ENCODE measurements around the gene MTHFSD.

Gene MTHFSD

GRCh38 chr16:86557587-86557986, 2.6 kb upstream of the MTHFSD start:
- Histone ChIP-seq H4K5ac (ENCODE audit: low read length) (no peak overlapping the region), H2BK120ac (ENCODE audit: low read depth, low read length) (no peak overlapping the region), H3K4me2 (ENCODE audit: low read length) (no peak overlapping the region), H3K56ac (ENCODE audit: low read length) (no peak overlapping the region), H3K23ac (ENCODE audit: low read length) (no peak overlapping the region), H3K27me3 (ENCODE audit: insufficient read depth, low read length, poor library complexity) (no peaks in the 10 kb centered on the region), H3K4me1 (ENCODE audit: control insufficient read depth, low read depth, low read length) (no peaks in the 10 kb centered on the region), H3K79me1 (ENCODE audit: low read length) (peaks cover 2% of the 10 kb centered on the region), H2BK15ac (replicated peaks; ENCODE audit: low read depth) (no peak overlapping the region), H2BK5ac (ENCODE audit: low read length) (no peak overlapping the region), H2AK5ac (ENCODE audit: low read length) (no peak overlapping the region), H3K4me3 (ENCODE audit: low read length) (no peak overlapping the region), H3K27ac (ENCODE audit: low read depth, low read length) (no peak overlapping the region), H3K9ac (ENCODE audit: low read length) (no peak overlapping the region), H3K4ac (ENCODE audit: low read depth, low read length) (no peak overlapping the region), H3K18ac (ENCODE audit: low read length) (no peak overlapping the region), H4K8ac (ENCODE audit: low read depth, low read length) (no peak overlapping the region), H3K79me2 (ENCODE audit: control insufficient read depth, insufficient read depth, low read length) (no peaks in the 10 kb centered on the region), H3K36me3 (ENCODE audit: control insufficient read depth, insufficient read depth, low read length) (no peaks in the 10 kb centered on the region)
- WGBS (ENCODE audit: extremely low coverage, insufficient coverage, low lambda C conversion rate): no CpG with 5 or more reads among the region's 4 CpGs
- DNase-seq: no peak

DNA sequence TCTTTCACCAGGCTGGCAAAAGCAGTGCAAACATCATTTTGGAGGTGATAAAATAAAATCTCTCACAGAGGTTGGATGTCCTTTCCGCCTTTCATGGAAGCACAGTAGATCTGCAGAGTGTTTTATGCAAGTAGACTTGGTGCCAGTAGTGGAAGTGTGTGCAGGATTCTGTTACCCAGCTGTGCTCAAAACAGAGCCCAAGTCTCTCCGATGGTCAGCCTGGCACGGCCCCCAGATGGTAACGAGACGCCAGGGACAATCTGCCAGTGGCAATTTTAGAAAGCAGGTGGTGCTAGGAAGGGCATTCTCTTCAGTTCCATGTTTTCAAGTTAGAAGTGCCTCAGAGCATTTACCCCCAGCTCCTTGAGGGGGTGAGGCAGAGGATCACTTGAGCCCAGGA, 1.5 kb upstream of the MTHFSD start:
- H3K4me1 ChIP-seq (ENCODE audit: control insufficient read depth, low read depth, low read length): no peaks in the 10 kb centered on the region
- no peaks in the 10 kb centered on the region for H3K27me3 ChIP-seq (ENCODE audit: insufficient read depth, low read length, poor library complexity)
- H3K79me2 ChIP-seq (ENCODE audit: control insufficient read depth, insufficient read depth, low read length): no peaks in the 10 kb centered on the region
- H3K36me3 ChIP-seq (ENCODE audit: control insufficient read depth, insufficient read depth, low read length): no peaks in the 10 kb centered on the region
- H3K9ac ChIP-seq (ENCODE audit: low read length): no peak overlapping the region
- no peak overlapping the region for H2BK15ac ChIP-seq (replicated peaks; ENCODE audit: low read depth)
- no peak overlapping the region for H2AK5ac ChIP-seq (ENCODE audit: low read length)
- peaks cover 2% of the 10 kb centered on the region for H3K79me1 ChIP-seq (ENCODE audit: low read length)
- no peak overlapping the region for H3K27ac ChIP-seq (ENCODE audit: low read depth, low read length)
- no peak overlapping the region for H3K4ac ChIP-seq (ENCODE audit: low read depth, low read length)
- no peak overlapping the region for H4K5ac ChIP-seq (ENCODE audit: low read length)
- no peak overlapping the region for H2BK120ac ChIP-seq (ENCODE audit: low read depth, low read length)
- WGBS (ENCODE audit: extremely low coverage, insufficient coverage, low lambda C conversion rate): no CpG with 5 or more reads among the region's 5 CpGs
- no peak overlapping the region for H4K8ac ChIP-seq (ENCODE audit: low read depth, low read length)
- H3K18ac ChIP-seq (ENCODE audit: low read length): no peak overlapping the region
- no peak overlapping the region for H3K56ac ChIP-seq (ENCODE audit: low read length)
- H3K4me3 ChIP-seq (ENCODE audit: low read length): no peak overlapping the region
- no peak overlapping the region for H2BK5ac ChIP-seq (ENCODE audit: low read length)
- no peak for DNase-seq
- H3K23ac ChIP-seq (ENCODE audit: low read length): no peak overlapping the region
- H3K4me2 ChIP-seq (ENCODE audit: low read length): no peak overlapping the region

- no peak overlapping the region for H4K8ac ChIP-seq (ENCODE audit: low read depth, low read length)
- no peak overlapping the region for H2BK15ac ChIP-seq (replicated peaks; ENCODE audit: low read depth)
- no peak overlapping the region for H4K5ac ChIP-seq (ENCODE audit: low read length)
- H3K18ac ChIP-seq (ENCODE audit: low read length): no peak overlapping the region
- H3K9ac ChIP-seq (ENCODE audit: low read length): peak overlapping the region; percentile 68
- no peak overlapping the region for H2BK5ac ChIP-seq (ENCODE audit: low read length)
- H3K27me3 ChIP-seq (ENCODE audit: insufficient read depth, low read length, poor library complexity): no peaks in the 10 kb centered on the region
- no peak overlapping the region for H3K4ac ChIP-seq (ENCODE audit: low read depth, low read length)
- H2AK5ac ChIP-seq (ENCODE audit: low read length): no peak overlapping the region
- WGBS (ENCODE audit: extremely low coverage, insufficient coverage, low lambda C conversion rate): no CpG with 5 or more reads among the region's 17 CpGs
- peak overlapping the region; percentile 77 for H3K56ac ChIP-seq (ENCODE audit: low read length)
- H3K36me3 ChIP-seq (ENCODE audit: control insufficient read depth, insufficient read depth, low read length): no peaks in the 10 kb centered on the region
- no peaks in the 10 kb centered on the region for H3K79me2 ChIP-seq (ENCODE audit: control insufficient read depth, insufficient read depth, low read length)
- H3K27ac ChIP-seq (ENCODE audit: low read depth, low read length): no peak overlapping the region
- H2BK120ac ChIP-seq (ENCODE audit: low read depth, low read length): no peak overlapping the region
- DNase-seq: no peak
- H3K79me1 ChIP-seq (ENCODE audit: low read length): peaks cover 2% of the 10 kb centered on the region
- H3K4me2 ChIP-seq (ENCODE audit: low read length): peak overlapping the region; percentile 35
- H3K4me1 ChIP-seq (ENCODE audit: control insufficient read depth, low read depth, low read length): no peaks in the 10 kb centered on the region
- no peak overlapping the region for H3K4me3 ChIP-seq (ENCODE audit: low read length)
- no peak overlapping the region for H3K23ac ChIP-seq (ENCODE audit: low read length)
Measured at GRCh38 chr16:86555704-86556075, 655 bp upstream of the MTHFSD start.

DNA sequence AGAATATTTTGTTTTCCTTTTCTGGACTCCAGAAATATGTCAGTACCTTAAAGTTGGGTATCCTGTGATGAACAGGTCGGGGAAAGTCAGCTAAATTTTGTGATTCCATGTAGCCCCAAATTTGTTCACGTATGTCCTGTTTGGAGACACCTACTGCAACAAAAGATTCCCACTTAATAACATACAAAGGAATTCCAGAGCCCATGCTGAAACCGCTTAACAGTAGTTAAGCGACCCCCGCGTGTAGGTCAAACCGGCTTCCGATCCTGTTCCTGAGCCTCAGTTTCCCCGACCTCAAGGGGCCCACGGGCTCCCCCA, 477 bp downstream of the MTHFSD start:
- peak overlapping the region; percentile 45 for H3K18ac ChIP-seq (ENCODE audit: low read length)

DNA sequence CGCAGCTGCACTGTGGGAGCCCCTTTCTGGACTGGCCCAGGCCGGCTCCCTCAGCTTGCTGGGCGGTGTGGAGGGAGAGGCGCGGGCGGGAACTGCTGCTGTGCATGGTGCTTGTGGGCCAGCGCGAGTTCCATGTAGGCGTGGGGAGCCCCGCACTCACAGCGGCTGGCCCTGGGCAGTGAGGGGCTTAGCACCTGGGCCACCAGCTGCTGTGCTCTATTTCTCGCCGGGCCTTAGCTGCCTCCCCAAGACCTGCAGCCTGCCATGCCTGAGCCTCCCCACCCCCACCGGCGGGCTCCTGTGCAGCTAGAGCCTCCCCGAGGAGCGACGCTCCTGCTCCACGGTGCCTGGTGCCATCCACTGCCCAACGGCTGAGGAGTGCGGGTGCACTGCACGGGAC, 1.7 kb downstream of the MTHFSD start:
- Histone ChIP-seq H3K79me2 (ENCODE audit: control insufficient read depth, insufficient read depth, low read length) (no peaks in the 10 kb centered on the region), H3K4me3 (ENCODE audit: low read length) (no peak overlapping the region), H2AK5ac (ENCODE audit: low read length) (no peak overlapping the region), H2BK15ac (replicated peaks; ENCODE audit: low read depth) (no peak overlapping the region), H3K79me1 (ENCODE audit: low read length) (peaks cover 2% of the 10 kb centered on the region), H2BK120ac (ENCODE audit: low read depth, low read length) (no peak overlapping the region), H2BK5ac (ENCODE audit: low read length) (no peak overlapping the region), H3K36me3 (ENCODE audit: control insufficient read depth, insufficient read depth, low read length) (no peaks in the 10 kb centered on the region), H3K4ac (ENCODE audit: low read depth, low read length) (no peak overlapping the region), H3K27me3 (ENCODE audit: insufficient read depth, low read length, poor library complexity) (no peaks in the 10 kb centered on the region), H4K8ac (ENCODE audit: low read depth, low read length) (no peak overlapping the region), H3K4me2 (ENCODE audit: low read length) (no peak overlapping the region), H4K5ac (ENCODE audit: low read length) (no peak overlapping the region), H3K4me1 (ENCODE audit: control insufficient read depth, low read depth, low read length) (no peaks in the 10 kb centered on the region), H3K56ac (ENCODE audit: low read length) (no peak overlapping the region), H3K9ac (ENCODE audit: low read length) (no peak overlapping the region), H3K18ac (ENCODE audit: low read length) (no peak overlapping the region), H3K27ac (ENCODE audit: low read depth, low read length) (no peak overlapping the region), H3K23ac (ENCODE audit: low read length) (no peak overlapping the region)
- WGBS (ENCODE audit: extremely low coverage, insufficient coverage, low lambda C conversion rate): no CpG with 5 or more reads among the region's 22 CpGs
- no peak for DNase-seq

More for the DNA sequence above, 477 bp downstream of the MTHFSD start:
- Histone ChIP-seq H3K79me1 (ENCODE audit: low read length) (peaks cover 2% of the 10 kb centered on the region), H3K9ac (ENCODE audit: low read length) (peak overlapping the region; percentile 73), H4K5ac (ENCODE audit: low read length) (no peak overlapping the region), H3K4me2 (ENCODE audit: low read length) (peak overlapping the region; percentile 93), H3K27me3 (ENCODE audit: insufficient read depth, low read length, poor library complexity) (no peaks in the 10 kb centered on the region), H3K36me3 (ENCODE audit: control insufficient read depth, insufficient read depth, low read length) (no peaks in the 10 kb centered on the region), H3K4ac (ENCODE audit: low read depth, low read length) (peak overlapping the region; percentile 61), H2BK120ac (ENCODE audit: low read depth, low read length) (no peak overlapping the region), H3K79me2 (ENCODE audit: control insufficient read depth, insufficient read depth, low read length) (no peaks in the 10 kb centered on the region), H3K27ac (ENCODE audit: low read depth, low read length) (peak overlapping the region; percentile 6), H4K8ac (ENCODE audit: low read depth, low read length) (peak overlapping the region; percentile 95), H3K23ac (ENCODE audit: low read length) (no peak overlapping the region), H2AK5ac (ENCODE audit: low read length) (no peak overlapping the region), H2BK15ac (replicated peaks; ENCODE audit: low read depth) (no peak overlapping the region), H3K56ac (ENCODE audit: low read length) (peak overlapping the region; percentile 85), H3K4me3 (ENCODE audit: low read length) (peak overlapping the region; percentile 58), H2BK5ac (ENCODE audit: low read length) (no peak overlapping the region), H3K4me1 (ENCODE audit: control insufficient read depth, low read depth, low read length) (no peaks in the 10 kb centered on the region)
- DNase-seq: peak; percentile 34
- no CpG with 5 or more reads among the region's 10 CpGs for WGBS (ENCODE audit: extremely low coverage, insufficient coverage, low lambda C conversion rate)

- no peak for DNase-seq
- Histone ChIP-seq H3K79me1 (ENCODE audit: low read length) (peaks cover 2% of the 10 kb centered on the region), H3K4me3 (ENCODE audit: low read length) (no peak overlapping the region), H2BK120ac (ENCODE audit: low read depth, low read length) (no peak overlapping the region), H2BK5ac (ENCODE audit: low read length) (no peak overlapping the region), H3K4me1 (ENCODE audit: control insufficient read depth, low read depth, low read length) (no peaks in the 10 kb centered on the region), H3K36me3 (ENCODE audit: control insufficient read depth, insufficient read depth, low read length) (no peaks in the 10 kb centered on the region), H2AK5ac (ENCODE audit: low read length) (no peak overlapping the region), H3K79me2 (ENCODE audit: control insufficient read depth, insufficient read depth, low read length) (no peaks in the 10 kb centered on the region), H3K23ac (ENCODE audit: low read length) (no peak overlapping the region), H4K5ac (ENCODE audit: low read length) (no peak overlapping the region), H3K18ac (ENCODE audit: low read length) (no peak overlapping the region), H2BK15ac (replicated peaks; ENCODE audit: low read depth) (no peak overlapping the region), H3K27me3 (ENCODE audit: insufficient read depth, low read length, poor library complexity) (no peaks in the 10 kb centered on the region), H3K27ac (ENCODE audit: low read depth, low read length) (no peak overlapping the region), H4K8ac (ENCODE audit: low read depth, low read length) (no peak overlapping the region), H3K4ac (ENCODE audit: low read depth, low read length) (no peak overlapping the region), H3K56ac (ENCODE audit: low read length) (no peak overlapping the region), H3K4me2 (ENCODE audit: low read length) (no peak overlapping the region), H3K9ac (ENCODE audit: low read length) (no peak overlapping the region)
- WGBS (ENCODE audit: extremely low coverage, insufficient coverage, low lambda C conversion rate): no CpG with 5 or more reads among the region's 5 CpGs
Measured at GRCh38 chr16:86550281-86550680, 4.8 kb downstream of the MTHFSD start.
